HL-60 (cell line): Measurements from ENCODE around the gene CCDC181.

Experiments used
- DNase-seq, 2 experiments: peaks; one replicate each; pipeline ENCODE4 v3.0.0-alpha.2; 2010 to 2020; ENCODE audit warnings: low read depth in 1 of 2, low spot score in 1 of 2
- H3K27ac ChIP-seq: fragments of 250-450 bp; sonication (Bioruptor Pico); replicated peaks from 2 replicates; pipeline ENCODE4 v1.5.1; 2020; ENCODE audit warnings: mild to moderate bottlenecking, moderate library complexity
- H3K27me3 ChIP-seq: fragments of 250-450 bp; sonication (Bioruptor Pico); 2 replicates; pipeline ENCODE4 v1.5.1; 2021; ENCODE audit warnings: mild to moderate bottlenecking, moderate library complexity; ENCODE audit not compliant: insufficient read depth, poor library complexity, severe bottlenecking
- H3K4me3 ChIP-seq: replicated peaks from 2 replicates; pipeline ENCODE4 v1.5.1; 2011; ENCODE audit warnings: mild to moderate bottlenecking, control low read depth, low read length; ENCODE audit not compliant: insufficient read depth
- CTCF ChIP-seq: IDR thresholded peaks from one replicate; pipeline ENCODE4 v1.5.1; 2011; ENCODE audit warnings: low read length, control low read depth, inconsistent platforms; ENCODE audit not compliant: insufficient read depth
- GABPA ChIP-seq: IDR thresholded peaks from 2 replicates; pipeline ENCODE4 v1.6.1; 2012; ENCODE audit warnings: low read depth
- POLR2AphosphoS5 ChIP-seq: IDR thresholded peaks from 2 replicates; pipeline ENCODE4 v1.6.1; 2012; ENCODE audit warnings: low read depth
- REST ChIP-seq: IDR thresholded peaks from 2 replicates; pipeline ENCODE4 v1.6.1; 2012; ENCODE audit warnings: low read depth; ENCODE audit not compliant: insufficient replicate concordance
- SPI1 ChIP-seq: IDR thresholded peaks from 2 replicates; pipeline ENCODE4 v1.6.1; 2012; ENCODE audit warnings: low read depth, mild to moderate bottlenecking, borderline replicate concordance

Gene CCDC181

GRCh38 chr1:169346036-169346589, 81.2 kb downstream of the CCDC181 start:
- H3K27me3 ChIP-seq = no peaks in the 10 kb centered on the region
- no peak overlapping the region for H3K4me3 ChIP-seq
- no peak for TF ChIP-seq REST
- no peak for TF ChIP-seq SPI1
- TF ChIP-seq GABPA = no peak
- no peak for TF ChIP-seq CTCF
- no peak for TF ChIP-seq POLR2AphosphoS5
- DNase-seq = no peak
- no peak overlapping the region for H3K27ac ChIP-seq

GRCh38 chr1:169345511-169345910, 81.8 kb downstream of the CCDC181 start:
- DNase-seq = no peak
- no peak overlapping the region for H3K27ac ChIP-seq
- TF ChIP-seq SPI1 (no peak), CTCF (no peak), POLR2AphosphoS5 (no peak)

More at GRCh38 chr1:169345511-169345910, 81.8 kb downstream of the CCDC181 start:
- no peak overlapping the region for H3K4me3 ChIP-seq
- no peaks in the 10 kb centered on the region for H3K27me3 ChIP-seq
